Colonic mucosa (tissue), 4 donors: ENCODE data around the gene IFT25. TPM values are rescaled to one million over a fixed set of nuclear protein-coding genes. Genes with fewer than 3 reads are reported as not detected.

Experiments used
- DNase-seq: peaks from one replicate; pipeline ENCODE4 v3.0.0-alpha.2; 2020
- H3K27ac ChIP-seq: fragments of 200-600 bp; one replicate; pipeline ENCODE4 v1.8.0; 2021
- H3K27me3 ChIP-seq: fragments of 200-600 bp; one replicate; pipeline ENCODE4 v1.8.0; 2021
- H3K36me3 ChIP-seq: fragments of 200-600 bp; one replicate; pipeline ENCODE4 v1.8.0; 2021
- H3K4me1 ChIP-seq: fragments of 200-600 bp; one replicate; pipeline ENCODE4 v1.8.0; 2021; ENCODE audit warnings: mild to moderate bottlenecking
- H3K4me3 ChIP-seq: fragments of 200-600 bp; one replicate; pipeline ENCODE4 v1.8.0; 2021
- H3K9ac ChIP-seq, 2 donors: one replicate each; pipeline ENCODE4 v1.7.0; 2013; ENCODE audit warnings: control low read depth in 2 of 2, low read depth in 2 of 2, low read length in 2 of 2
- H3K9me3 ChIP-seq: fragments of 200-600 bp; one replicate; pipeline ENCODE4 v1.8.0; 2021
- intact Hi-C: fragments of 100-400 bp; cut with DNase I; formaldehyde crosslinking; loops from one replicate; pipeline ENCODE4 v1.14.1; 2022
- total RNA-seq, 2 donors: library from RNA; stranded (reverse); fragmentation: NEBNext Ultra II Directional in 1 of 2; extraction: Animal tissue kit (Norgen Biotek cat#: 25700) in 1 of 2; gene quantifications; one replicate each; pipeline ENCODE4 v1.2.1, GENCODE V29; 2021
- TF ChIP-seq, protein P1 (sequence below): fragments of 200-600 bp; IDR thresholded peaks from one replicate; pipeline ENCODE4 v1.8.0; 2022; ENCODE audit warnings: antibody characterized with exemption, mild to moderate bottlenecking
- donor health status: healthy.
- donor health status: DM: no; HTN: no; CAD: no.
- donor health status: DM: no; HTN: no; CAD: no.

IFT25 gene
- total RNA-seq, 2 donors from 2014 or later = 15.1 to 17.5 TPM

GRCh38 chr1:53947172-53947907, 1.8 kb upstream of the IFT25 start:
- no peak overlapping the region for H3K27ac ChIP-seq
- H3K4me3 ChIP-seq = peak overlapping the region; percentile 73
- intact Hi-C loops = loop anchor here (5.0 kb wide), 1 partner anchor 70 kb away; no protein-coding TSS in a partner anchor
- H3K36me3 ChIP-seq = no peaks in the 10 kb centered on the region
- TF ChIP-seq, protein P1, sequence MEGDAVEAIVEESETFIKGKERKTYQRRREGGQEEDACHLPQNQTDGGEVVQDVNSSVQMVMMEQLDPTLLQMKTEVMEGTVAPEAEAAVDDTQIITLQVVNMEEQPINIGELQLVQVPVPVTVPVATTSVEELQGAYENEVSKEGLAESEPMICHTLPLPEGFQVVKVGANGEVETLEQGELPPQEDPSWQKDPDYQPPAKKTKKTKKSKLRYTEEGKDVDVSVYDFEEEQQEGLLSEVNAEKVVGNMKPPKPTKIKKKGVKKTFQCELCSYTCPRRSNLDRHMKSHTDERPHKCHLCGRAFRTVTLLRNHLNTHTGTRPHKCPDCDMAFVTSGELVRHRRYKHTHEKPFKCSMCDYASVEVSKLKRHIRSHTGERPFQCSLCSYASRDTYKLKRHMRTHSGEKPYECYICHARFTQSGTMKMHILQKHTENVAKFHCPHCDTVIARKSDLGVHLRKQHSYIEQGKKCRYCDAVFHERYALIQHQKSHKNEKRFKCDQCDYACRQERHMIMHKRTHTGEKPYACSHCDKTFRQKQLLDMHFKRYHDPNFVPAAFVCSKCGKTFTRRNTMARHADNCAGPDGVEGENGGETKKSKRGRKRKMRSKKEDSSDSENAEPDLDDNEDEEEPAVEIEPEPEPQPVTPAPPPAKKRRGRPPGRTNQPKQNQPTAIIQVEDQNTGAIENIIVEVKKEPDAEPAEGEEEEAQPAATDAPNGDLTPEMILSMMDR = no peak
- no peaks in the 10 kb centered on the region for H3K9me3 ChIP-seq
- DNase-seq = no peak
- H3K4me1 ChIP-seq = peaks cover 3% of the 10 kb centered on the region
- no peaks in the 10 kb centered on the region for H3K27me3 ChIP-seq
- peak overlapping the region; percentile 61 to 78 for H3K9ac ChIP-seq

DNA sequence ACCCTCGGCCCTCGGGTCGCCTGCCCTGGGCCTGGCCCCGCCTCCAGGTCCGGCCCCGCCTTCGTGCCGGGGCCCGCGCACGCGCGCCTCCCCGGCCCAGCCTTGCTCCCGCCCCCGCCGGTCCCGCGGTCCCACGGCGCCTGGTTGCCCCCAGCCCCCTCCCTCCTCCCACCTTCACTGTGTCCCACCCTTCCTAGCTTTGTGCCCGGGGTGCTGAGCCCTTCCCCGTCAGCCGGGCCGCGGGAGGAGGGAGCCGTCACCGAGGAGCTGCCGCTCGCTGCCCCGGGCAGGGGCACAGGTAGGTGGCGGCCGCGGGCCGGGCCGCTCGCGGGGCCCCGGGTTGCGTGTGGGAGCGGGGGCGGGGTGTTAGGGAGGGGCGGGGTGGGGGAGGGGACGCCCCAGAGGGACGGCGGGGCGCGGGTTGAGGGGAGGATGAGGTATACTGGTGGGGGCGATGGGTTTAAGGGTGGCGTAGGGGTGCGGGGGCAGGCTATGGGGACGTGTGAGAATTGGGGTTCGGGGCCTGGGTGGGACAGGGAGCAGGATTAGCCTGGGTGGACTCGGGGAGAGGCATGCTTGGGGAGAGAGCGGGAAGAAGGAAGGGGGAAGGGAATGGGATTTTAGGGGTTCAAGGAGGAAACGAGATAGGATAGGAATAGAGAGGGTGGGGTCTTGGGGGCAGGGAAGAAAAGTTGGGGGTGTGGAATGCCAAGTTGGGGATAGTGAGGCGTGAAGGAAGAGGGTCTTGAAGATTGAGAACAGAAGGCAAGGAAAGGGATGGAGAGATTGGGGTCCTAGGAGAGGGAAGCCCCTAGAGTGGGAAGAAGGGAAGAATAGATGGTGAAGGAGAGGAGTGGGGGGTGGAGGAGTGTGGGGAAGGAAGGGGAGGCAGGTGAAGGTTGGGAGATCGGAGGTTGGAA, 1.0 kb upstream of the IFT25 start, which contains the start of gene LRRC42:
Gene LRRC42 (plus strand): TSS at position 99 of the 920 bp plus-strand sequence. CDS start 5,650 bp downstream, outside the sequence.
- peaks cover 3% of the 10 kb centered on the region for H3K4me1 ChIP-seq
- no peaks in the 10 kb centered on the region for H3K9me3 ChIP-seq
- intact Hi-C loops = loop anchor here (5.0 kb wide), 1 partner anchor 69 kb away; no protein-coding TSS in a partner anchor
- peak within 1 kb of the TSS; percentile 89 for H3K27ac ChIP-seq
- H3K4me3 ChIP-seq = peak within 1 kb of the TSS; percentile 73
- peak within 1 kb of the TSS; percentile 69 to 84 for H3K9ac ChIP-seq
- H3K36me3 ChIP-seq = no peaks in the 10 kb centered on the region
- TF ChIP-seq, protein P1 = no peak
- H3K27me3 ChIP-seq = no peaks in the 10 kb centered on the region
- DNase-seq = no peak

GRCh38 chr1:53945183-53945432, 391 bp downstream of the IFT25 start:
- peaks cover 3% of the 10 kb centered on the region for H3K4me1 ChIP-seq
- H3K36me3 ChIP-seq = no peaks in the 10 kb centered on the region
- peak overlapping the region; percentile 89 for H3K27ac ChIP-seq
- DNase-seq = no peak
- H3K9ac ChIP-seq = peak overlapping the region; percentile 69 to 84
- H3K27me3 ChIP-seq = no peaks in the 10 kb centered on the region
- H3K4me3 ChIP-seq = peak overlapping the region; percentile 73
- H3K9me3 ChIP-seq = no peaks in the 10 kb centered on the region
- intact Hi-C loops = loop anchor here (5.0 kb wide), 1 partner anchor 68 kb away; no protein-coding TSS in a partner anchor
- TF ChIP-seq, protein P1 = no peak

GRCh38 chr1:53944469-53945182, 873 bp downstream of the IFT25 start:
- TF ChIP-seq, protein P1 = no peak
- Histone ChIP-seq H3K27ac (peak overlapping the region; percentile 89), H3K9ac (peak overlapping the region; percentile 69 to 84), H3K4me1 (peaks cover 3% of the 10 kb centered on the region), H3K27me3 (no peaks in the 10 kb centered on the region), H3K4me3 (peak overlapping the region; percentile 73), H3K9me3 (no peaks in the 10 kb centered on the region), H3K36me3 (no peaks in the 10 kb centered on the region)
- peak; percentile 28 for DNase-seq
- intact Hi-C loops = loop anchor here (5.0 kb wide), 1 partner anchor 67 kb away; no protein-coding TSS in a partner anchor

DNA sequence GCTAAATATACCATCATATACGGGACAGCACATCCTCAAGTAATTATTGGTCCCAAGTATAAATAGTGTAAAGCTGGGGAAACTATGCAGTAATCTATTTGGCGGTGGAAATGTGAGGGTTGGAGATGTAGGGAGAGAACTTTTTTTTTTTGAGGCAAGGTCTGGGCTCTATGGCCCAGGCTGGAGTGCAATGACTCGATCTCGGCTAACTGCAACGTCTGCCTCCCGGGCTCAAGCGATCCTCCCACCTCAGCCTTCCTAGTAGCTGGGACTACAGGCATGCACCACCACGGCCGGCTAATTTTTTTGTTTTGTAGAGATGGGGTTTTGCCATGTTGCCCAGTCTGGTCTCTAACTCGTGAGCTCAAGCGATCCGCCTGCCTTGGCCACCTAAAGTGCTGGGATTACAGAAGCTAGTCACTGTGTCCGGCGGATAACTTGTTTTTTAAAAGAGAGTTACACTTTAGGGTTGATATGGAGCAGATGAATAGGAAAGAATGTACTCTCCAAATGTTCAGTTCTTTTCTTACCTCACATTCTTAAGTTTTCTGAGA, 1.9 kb downstream of the IFT25 start:
- TF ChIP-seq, protein P1 = no peak
- H3K9ac ChIP-seq = no peak overlapping the region
- H3K9me3 ChIP-seq = no peaks in the 10 kb centered on the region
- H3K4me1 ChIP-seq = peaks cover 3% of the 10 kb centered on the region
- no peaks in the 10 kb centered on the region for H3K36me3 ChIP-seq
- no peaks in the 10 kb centered on the region for H3K27me3 ChIP-seq
- DNase-seq = no peak
- no peak overlapping the region for H3K4me3 ChIP-seq
- intact Hi-C loops = no loop called here
- no peak overlapping the region for H3K27ac ChIP-seq
